Liver (tissue), 3 donors: Measurements from ENCODE around the gene CD52.

Experiments
- CTCF ChIP-seq: fragments of 150-350 bp; IDR thresholded peaks from 2 replicates; pipeline ENCODE4 v1.5.1; 2017; ENCODE audit warnings: improper control_type of control experiment, low read depth, low read length; ENCODE audit not compliant: missing input control
- NR2F2 ChIP-seq: IDR thresholded peaks from 2 replicates; pipeline ENCODE4 v1.6.1; 2016; ENCODE audit warnings: antibody characterized with exemption
- RAD21 ChIP-seq, 2 donors: IDR thresholded peaks; 2 replicates each; pipeline ENCODE4 v1.6.1; 2016; ENCODE audit warnings: antibody characterized with exemption in 2 of 2, mild to moderate bottlenecking in 2 of 2
- REST ChIP-seq: IDR thresholded peaks from 2 replicates; pipeline ENCODE4 v1.6.1; 2016; ENCODE audit warnings: antibody characterized with exemption, mild to moderate bottlenecking
- RXRA ChIP-seq, 2 donors: IDR thresholded peaks; 2 replicates each; pipeline ENCODE4 v1.6.1; 2017 to 2018; ENCODE audit warnings: antibody characterized with exemption in 2 of 2, mild to moderate bottlenecking in 1 of 2
- donor health status: healthy.
- donor health status: healthy.

- TF ChIP-seq CTCF (no peak), RAD21 (IDR thresholded peaks at IDR 0.05) (no peak), REST (no peak), RXRA (IDR thresholded peaks at IDR 0.05) (no peak), NR2F2 (no peak)
Measured at GRCh38 chr1:26337625-26338024, 19.9 kb downstream of the CD52 start.
